Lower lobe of right lung (tissue), 2 donors: ENCODE data around the gene COL19A1. TPM values are rescaled to one million over a fixed set of nuclear protein-coding genes. Genes with fewer than 3 reads are reported as not detected.
A peak's percentile ranks its signal among the peaks of the same experiment; 100 is the strongest.

Source experiments
- ATAC-seq, 2 donors: fragments of 200-7000 bp; cut with Tn5 transposase; one replicate each; pipeline ENCODE4 v1.9.1; 2020 to 2022; ENCODE audit warnings: mild to moderate bottlenecking in 2 of 2, moderate library complexity in 2 of 2
- DNase-seq: peaks from one replicate; pipeline ENCODE4 v3.0.0-alpha.2; 2020
- H3K27ac ChIP-seq: fragments of 200-600 bp; one replicate; pipeline ENCODE4 v1.8.0; 2022
- H3K27me3 ChIP-seq: fragments of 200-600 bp; one replicate; pipeline ENCODE4 v1.8.0; 2022; ENCODE audit warnings: low read depth
- H3K36me3 ChIP-seq: fragments of 200-600 bp; one replicate; pipeline ENCODE4 v1.8.0; 2022; ENCODE audit warnings: mild to moderate bottlenecking
- H3K4me1 ChIP-seq: fragments of 200-600 bp; one replicate; pipeline ENCODE4 v1.8.0; 2022
- H3K4me3 ChIP-seq: fragments of 200-600 bp; one replicate; pipeline ENCODE4 v1.8.0; 2022; ENCODE audit warnings: mild to moderate bottlenecking
- H3K9me3 ChIP-seq: fragments of 200-600 bp; one replicate; pipeline ENCODE4 v1.8.0; 2022
- intact Hi-C: fragments of 100-400 bp; cut with DNase I; formaldehyde crosslinking; loops from one replicate; pipeline ENCODE4 v1.11.0; 2022
- total RNA-seq: library from RNA; stranded (reverse); fragmentation: NEBNext Ultra II Directional; extraction: Animal tissue kit (Norgen Biotek cat#: 25700); gene quantifications from one replicate; pipeline ENCODE4 v1.2.1, GENCODE V29; 2021
- TF ChIP-seq, protein P1 (sequence below): fragments of 200-600 bp; IDR thresholded peaks from one replicate; pipeline ENCODE4 v1.8.0; 2022; ENCODE audit warnings: antibody characterized with exemption, mild to moderate bottlenecking
- donor health status: DM: no; HTN: yes; CAD: no; lungs with severe emphysema.

Gene COL19A1
- total RNA-seq, 1 donor from 2014 or later: not detected

DNA sequence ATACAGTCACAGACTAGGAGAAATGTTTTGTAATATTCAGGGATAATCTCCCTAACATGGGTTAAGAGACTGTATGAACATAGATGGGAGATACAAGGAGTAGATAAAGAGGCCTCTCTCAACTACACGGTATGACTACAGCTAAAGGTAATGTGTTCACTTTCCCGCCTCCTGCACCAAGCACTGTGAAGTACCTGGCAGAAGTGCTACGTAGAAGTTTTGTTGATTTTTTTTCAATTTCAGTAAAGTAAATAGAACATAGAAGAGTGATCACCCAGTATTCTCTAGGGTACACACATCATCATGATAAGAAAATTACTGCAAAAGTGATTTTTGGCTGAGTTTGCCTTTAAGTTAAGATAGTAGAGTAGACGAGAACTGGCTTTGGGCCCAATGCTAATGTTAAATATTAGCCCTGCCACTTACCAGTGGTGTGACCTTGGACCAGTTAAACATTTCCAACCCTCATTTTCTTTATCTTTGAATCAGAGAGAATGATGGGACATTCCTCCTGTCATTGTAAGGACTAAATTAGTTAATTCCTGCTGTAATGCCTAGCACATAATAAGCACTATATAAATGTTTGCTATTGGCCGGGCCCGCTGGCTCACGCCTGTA, 253.0 kb downstream of the COL19A1 start:
- no peaks in the 10 kb centered on the region for H3K4me1 ChIP-seq
- no peak overlapping the region for H3K4me3 ChIP-seq
- intact Hi-C loops: no loop called here
- H3K9me3 ChIP-seq: no peaks in the 10 kb centered on the region
- DNase-seq (no peak), ATAC-seq (peak in 1 of 2 donors; percentile 31)
- TF ChIP-seq, protein P1, sequence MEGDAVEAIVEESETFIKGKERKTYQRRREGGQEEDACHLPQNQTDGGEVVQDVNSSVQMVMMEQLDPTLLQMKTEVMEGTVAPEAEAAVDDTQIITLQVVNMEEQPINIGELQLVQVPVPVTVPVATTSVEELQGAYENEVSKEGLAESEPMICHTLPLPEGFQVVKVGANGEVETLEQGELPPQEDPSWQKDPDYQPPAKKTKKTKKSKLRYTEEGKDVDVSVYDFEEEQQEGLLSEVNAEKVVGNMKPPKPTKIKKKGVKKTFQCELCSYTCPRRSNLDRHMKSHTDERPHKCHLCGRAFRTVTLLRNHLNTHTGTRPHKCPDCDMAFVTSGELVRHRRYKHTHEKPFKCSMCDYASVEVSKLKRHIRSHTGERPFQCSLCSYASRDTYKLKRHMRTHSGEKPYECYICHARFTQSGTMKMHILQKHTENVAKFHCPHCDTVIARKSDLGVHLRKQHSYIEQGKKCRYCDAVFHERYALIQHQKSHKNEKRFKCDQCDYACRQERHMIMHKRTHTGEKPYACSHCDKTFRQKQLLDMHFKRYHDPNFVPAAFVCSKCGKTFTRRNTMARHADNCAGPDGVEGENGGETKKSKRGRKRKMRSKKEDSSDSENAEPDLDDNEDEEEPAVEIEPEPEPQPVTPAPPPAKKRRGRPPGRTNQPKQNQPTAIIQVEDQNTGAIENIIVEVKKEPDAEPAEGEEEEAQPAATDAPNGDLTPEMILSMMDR: no peak
- no peaks in the 10 kb centered on the region for H3K27me3 ChIP-seq
- no peak overlapping the region for H3K27ac ChIP-seq
- H3K36me3 ChIP-seq: no peaks in the 10 kb centered on the region

DNA sequence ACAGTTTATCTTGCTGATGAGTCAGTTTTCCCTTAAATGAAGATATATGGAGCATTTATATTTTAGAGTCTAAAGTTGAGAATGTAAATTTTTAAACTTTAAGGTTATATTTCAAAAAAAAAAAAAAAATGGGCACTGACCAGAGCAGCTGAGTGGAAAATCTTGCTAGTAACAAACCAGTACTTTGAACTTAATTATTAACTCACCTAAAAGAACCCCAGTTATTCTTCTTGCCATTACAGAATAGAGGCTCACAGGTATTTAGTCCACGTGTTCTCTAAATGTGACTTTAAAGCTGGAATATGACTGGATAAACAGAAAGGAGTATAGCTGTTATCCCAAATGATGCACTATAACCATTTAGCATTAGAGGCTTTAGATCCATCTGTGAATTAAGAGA, 258.1 kb downstream of the COL19A1 start:
- ATAC-seq (no peak), DNase-seq (no peak)
- no peaks in the 10 kb centered on the region for H3K27me3 ChIP-seq
- TF ChIP-seq, protein P1: no peak
- H3K36me3 ChIP-seq: no peaks in the 10 kb centered on the region
- H3K9me3 ChIP-seq: no peaks in the 10 kb centered on the region
- H3K4me1 ChIP-seq: no peaks in the 10 kb centered on the region
- H3K4me3 ChIP-seq: no peak overlapping the region
- intact Hi-C loops: no loop called here
- H3K27ac ChIP-seq: no peak overlapping the region

DNA sequence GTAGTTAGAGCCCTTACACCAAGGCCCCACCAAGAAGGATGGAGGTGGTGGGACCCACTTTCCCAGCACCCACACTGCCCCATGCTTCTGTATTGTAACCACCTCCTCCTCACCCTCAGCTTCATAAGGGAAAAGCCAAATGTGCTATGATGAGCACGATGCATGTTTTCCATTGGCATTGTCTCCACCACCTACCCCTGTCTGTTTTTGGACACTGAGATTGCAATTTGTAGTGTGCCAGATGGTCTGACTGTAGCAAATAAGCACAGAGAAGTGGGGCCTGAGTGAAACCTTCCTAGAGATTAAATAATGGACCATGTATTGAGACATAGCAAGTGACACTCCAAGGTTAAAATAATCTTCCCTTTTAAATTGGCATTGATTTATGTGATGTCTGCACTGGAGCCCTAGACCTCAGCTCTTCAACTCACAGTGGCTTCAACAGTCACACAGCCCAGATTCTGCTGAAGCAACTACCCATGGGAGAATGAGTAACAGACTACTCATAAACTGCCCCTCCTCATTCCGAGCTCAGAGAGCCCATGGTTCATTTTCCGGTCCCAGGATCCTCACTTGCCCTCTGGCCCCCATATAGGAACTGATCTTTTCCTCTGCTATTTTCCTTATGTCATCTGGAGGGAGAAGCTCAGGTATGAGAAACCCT, 258.7 kb downstream of the COL19A1 start:
- DNase-seq: no peak
- intact Hi-C loops: no loop called here
- TF ChIP-seq, protein P1: no peak

GRCh38 chr6:70125602-70126001, 259.2 kb downstream of the COL19A1 start:
- Histone ChIP-seq H3K4me1 (no peaks in the 10 kb centered on the region), H3K27ac (no peak overlapping the region), H3K27me3 (no peaks in the 10 kb centered on the region), H3K4me3 (no peak overlapping the region), H3K36me3 (no peaks in the 10 kb centered on the region), H3K9me3 (no peaks in the 10 kb centered on the region)
- no peak for DNase-seq
- no peak for ATAC-seq
- TF ChIP-seq, protein P1: no peak
- intact Hi-C loops: no loop called here

More for the DNA sequence above, 258.7 kb downstream of the COL19A1 start:
- no peak overlapping the region for H3K27ac ChIP-seq
- no peaks in the 10 kb centered on the region for H3K4me1 ChIP-seq
- no peaks in the 10 kb centered on the region for H3K27me3 ChIP-seq
- ATAC-seq: no peak
- no peak overlapping the region for H3K4me3 ChIP-seq
- H3K36me3 ChIP-seq: no peaks in the 10 kb centered on the region
- no peaks in the 10 kb centered on the region for H3K9me3 ChIP-seq

DNA sequence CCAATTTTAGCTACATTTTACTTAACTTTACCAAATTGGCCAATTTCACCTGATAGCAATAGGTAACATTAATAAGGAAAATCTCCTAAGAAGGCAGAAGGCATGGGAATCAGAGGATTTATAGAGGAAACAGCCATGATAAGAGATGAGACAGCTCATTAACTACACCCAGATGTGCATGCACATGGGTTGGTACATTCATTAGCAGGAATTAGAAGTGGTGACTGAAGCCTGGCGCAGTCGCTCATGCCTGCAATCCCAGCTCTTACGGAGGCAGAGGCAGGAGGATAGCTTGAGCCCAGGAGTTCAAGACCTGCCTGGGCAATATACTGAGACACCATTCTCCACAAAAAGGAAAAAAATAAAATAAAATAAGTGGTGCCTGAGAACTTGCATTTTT, 263.0 kb downstream of the COL19A1 start:
- no peaks in the 10 kb centered on the region for H3K9me3 ChIP-seq
- TF ChIP-seq, protein P1: no peak
- no peak for ATAC-seq
- H3K36me3 ChIP-seq: no peaks in the 10 kb centered on the region
- intact Hi-C loops: no loop called here
- no peaks in the 10 kb centered on the region for H3K27me3 ChIP-seq
- DNase-seq: no peak
- H3K4me3 ChIP-seq: no peak overlapping the region
- H3K4me1 ChIP-seq: no peaks in the 10 kb centered on the region
- no peak overlapping the region for H3K27ac ChIP-seq
